ENCODE results near the gene PWP1. TPM values are rescaled to one million over a fixed set of nuclear protein-coding genes. Genes with fewer than 3 reads are reported as not detected.

Gene PWP1
- total and polyA plus RNA-seq, 9 of the 15 experiments (the other 6 are each of a cell fraction or from before 2014, with no cell fraction given) = 61.6 to 401 (median 111) TPM

GRCh38 chr12:107760809-107761501 lies 75.4 kb downstream of the PWP1 start, which contains the start of gene PRDM4 (continued):
- TF ChIP-seq FOXK2 (conservative IDR thresholded peaks at IDR 0.05 in 1 of 2, IDR thresholded peaks at IDR 0.05 in 1 of 2; ENCODE audit: low read depth in 2 of 2) (no peak), SIN3B (IDR thresholded peaks at IDR 0.05; ENCODE audit: low read depth) (peak; percentile 68), RNF2 (IDR thresholded peaks at IDR 0.05) (no peak; the same call in 1 of the 2 replicates), CREB5 (CRISPR knock-in tag; IDR thresholded peaks at IDR 0.05) (no peak), KDM1A (IDR thresholded peaks at IDR 0.05) (no peak), ZNF197 (CRISPR knock-in tag; IDR thresholded peaks at IDR 0.05; ENCODE audit: low read depth) (no peak), NFIX (CRISPR knock-in tag; IDR thresholded peaks at IDR 0.05; ENCODE audit: low read depth) (no peak), NCOA6 (IDR thresholded peaks at IDR 0.05) (no peak), BRF2 (IDR thresholded peaks at IDR 0.05; ENCODE audit: borderline replicate concordance, insufficient read depth, insufficient read length) (no peak), ZNF133 (CRISPR knock-in tag; IDR thresholded peaks at IDR 0.05) (no peak), SP2 (IDR thresholded peaks at IDR 0.05; ENCODE audit: extremely low read depth, low read depth, low read length, poor library complexity, severe bottlenecking) (no peak), RREB1 (CRISPR knock-in tag; IDR thresholded peaks at IDR 0.05) (peak; percentile 90; the same call in 1 of the 2 replicates), ZFX (CRISPR knock-in tag; IDR thresholded peaks at IDR 0.05) (peak; percentile 94), HOXB6 (CRISPR knock-in tag; IDR thresholded peaks at IDR 0.05; ENCODE audit: borderline replicate concordance) (no peak), NFATC3 (IDR thresholded peaks at IDR 0.05) (no peak), LEF1 (IDR thresholded peaks at IDR 0.05) (no peak), PRDM10 (IDR thresholded peaks at IDR 0.05; ENCODE audit: partially characterized antibody) (no peak)
